ENCODE results near the gene MFSD8. TPM values are rescaled to one million over a fixed set of nuclear protein-coding genes. Genes with fewer than 3 reads are reported as not detected.
"Not testable (repeated sequence)": the region's sequence is repeated elsewhere in the genome, so short reads cannot be mapped to it uniquely, and the experiment has no call there.

Gene MFSD8
- polyA plus RNA-seq, 3 donors from 2014 or later, result 8.2 to 19.8 (median 8.3) TPM

GRCh38 chr4:127970925-127971324 lies 6.0 kb upstream of the MFSD8 start:
- H3K27ac Mint-ChIP-seq, result not testable (repeated sequence)

GRCh38 chr4:127968586-127968985 lies 3.6 kb upstream of the MFSD8 start:
- peaks cover 5 to 9% (median 8%) of the 10 kb centered on the region in 3 donors for H3K27me3 Mint-ChIP-seq (ENCODE audit: low read depth in 3 of 3)
- no peaks in the 10 kb centered on the region for H3K9me3 Mint-ChIP-seq
- no peak overlapping the region for H3K27ac Mint-ChIP-seq
- peaks cover 22 to 43% of the 10 kb centered on the region in 2 donors for H3K4me1 Mint-ChIP-seq
- H3K36me3 Mint-ChIP-seq, result peaks cover 0 to 3% (median 0%) of the 10 kb centered on the region in 3 donors
- H3K4me3 Mint-ChIP-seq, result no peak overlapping the region
- no peak for DNase-seq

More at GRCh38 chr4:127970925-127971324, 6.0 kb upstream of the MFSD8 start:
- not testable (repeated sequence) for H3K27me3 Mint-ChIP-seq (ENCODE audit: low read depth in 3 of 3); H3K9me3 Mint-ChIP-seq; H3K4me3 Mint-ChIP-seq; DNase-seq; H3K36me3 Mint-ChIP-seq
- H3K4me1 Mint-ChIP-seq, result peaks cover 8 to 37% of the 10 kb centered on the region in 2 donors

GRCh38 chr4:127967141-127967775 lies 2.3 kb upstream of the MFSD8 start:
- H3K4me1 Mint-ChIP-seq, result peaks cover 32 to 50% of the 10 kb centered on the region in 2 donors
- peaks cover 0 to 6% (median 0%) of the 10 kb centered on the region in 3 donors for H3K36me3 Mint-ChIP-seq
- peak overlapping the region in 3 of 6 donors; percentile 4 to 46 (median 6) for H3K27ac Mint-ChIP-seq
- H3K27me3 Mint-ChIP-seq (ENCODE audit: low read depth in 3 of 3), result peaks cover 5 to 11% (median 9%) of the 10 kb centered on the region in 3 donors
- DNase-seq, result no peak
- H3K4me3 Mint-ChIP-seq, result peak overlapping the region; percentile 4 to 68 (median 63)
- no peaks in the 10 kb centered on the region for H3K9me3 Mint-ChIP-seq

- Mint-ChIP-seq H3K4me3 (peak overlapping the region; percentile 91 to 98 (median 92)), H3K27me3 (ENCODE audit: low read depth in 3 of 3) (peaks cover 5 to 11% (median 6%) of the 10 kb centered on the region in 3 donors), H3K4me1 (peaks cover 32 to 51% of the 10 kb centered on the region in 2 donors), H3K27ac (peak overlapping the region; percentile 90 to 97 (median 94)), H3K36me3 (peaks cover 0 to 6% (median 0%) of the 10 kb centered on the region in 3 donors), H3K9me3 (no peaks in the 10 kb centered on the region)
- DNase-seq, result peak in 2 of 3 donors; percentile 53 to 55
Measured at GRCh38 chr4:127965803-127966175, 816 bp upstream of the MFSD8 start.

- not testable (repeated sequence) for DNase-seq
- H3K4me1 Mint-ChIP-seq, result peaks cover 32 to 51% of the 10 kb centered on the region in 2 donors
Measured at GRCh38 chr4:127964426-127965061, 429 bp downstream of the MFSD8 start.

GRCh38 chr4:127963633-127964398 lies 1.2 kb downstream of the MFSD8 start:
- peak; percentile 4 to 54 (median 4) for DNase-seq
- not testable (repeated sequence) for H3K36me3 Mint-ChIP-seq, H3K9me3 Mint-ChIP-seq
- Mint-ChIP-seq H3K4me1 (peaks cover 32 to 49% of the 10 kb centered on the region in 2 donors), H3K4me3 (peak overlapping the region; percentile 76 to 91 (median 80)), H3K27me3 (ENCODE audit: low read depth in 3 of 3) (peaks cover 5 to 11% (median 6%) of the 10 kb centered on the region in 3 donors), H3K27ac (peak overlapping the region; percentile 72 to 91 (median 83))

More at GRCh38 chr4:127964426-127965061, 429 bp downstream of the MFSD8 start:
- H3K27me3 Mint-ChIP-seq (ENCODE audit: low read depth in 3 of 3), result peaks cover 5 to 11% (median 6%) of the 10 kb centered on the region in 3 donors
- peak overlapping the region; percentile 90 to 97 (median 94) for H3K27ac Mint-ChIP-seq
- not testable (repeated sequence) for H3K9me3 Mint-ChIP-seq, H3K36me3 Mint-ChIP-seq
- peak overlapping the region; percentile 91 to 98 (median 92) for H3K4me3 Mint-ChIP-seq

GRCh38 chr4:127959794-127960193 lies 5.2 kb downstream of the MFSD8 start:
- DNase-seq, result no peak
- H3K4me3 Mint-ChIP-seq, result no peak overlapping the region

GRCh38 chr4:127957105-127957504 lies 7.9 kb downstream of the MFSD8 start:
- H3K27ac Mint-ChIP-seq, result no peak overlapping the region
- peaks cover 0 to 3% (median 0%) of the 10 kb centered on the region in 3 donors for H3K27me3 Mint-ChIP-seq (ENCODE audit: low read depth in 3 of 3)
- no peak overlapping the region for H3K4me3 Mint-ChIP-seq
- peaks cover 0 to 11% (median 0%) of the 10 kb centered on the region in 3 donors for H3K36me3 Mint-ChIP-seq
- DNase-seq, result no peak
- H3K9me3 Mint-ChIP-seq, result no peaks in the 10 kb centered on the region
- peaks cover 3 to 12% of the 10 kb centered on the region in 2 donors for H3K4me1 Mint-ChIP-seq

More at GRCh38 chr4:127959794-127960193, 5.2 kb downstream of the MFSD8 start:
- H3K4me1 Mint-ChIP-seq, result peaks cover 19 to 31% of the 10 kb centered on the region in 2 donors
- H3K27me3 Mint-ChIP-seq (ENCODE audit: low read depth in 3 of 3), result peaks cover 0 to 3% (median 3%) of the 10 kb centered on the region in 3 donors
- H3K9me3 Mint-ChIP-seq, result no peaks in the 10 kb centered on the region
- H3K36me3 Mint-ChIP-seq, result peaks cover 0 to 12% (median 0%) of the 10 kb centered on the region in 3 donors
- no peak overlapping the region for H3K27ac Mint-ChIP-seq

- Mint-ChIP-seq H3K27me3 (ENCODE audit: low read depth in 3 of 3) (peaks cover 0 to 2% (median 0%) of the 10 kb centered on the region in 3 donors), H3K4me3 (no peak overlapping the region), H3K36me3 (peaks cover 17 to 25% (median 17%) of the 10 kb centered on the region in 3 donors), H3K27ac (no peak overlapping the region), H3K9me3 (no peaks in the 10 kb centered on the region), H3K4me1 (no peaks in the 10 kb centered on the region)
- DNase-seq, result no peak
Measured at GRCh38 chr4:127936974-127937373, 28.0 kb downstream of the MFSD8 start.

- H3K27ac Mint-ChIP-seq; H3K4me3 Mint-ChIP-seq; H3K4me1 Mint-ChIP-seq; H3K9me3 Mint-ChIP-seq; DNase-seq; H3K27me3 Mint-ChIP-seq (ENCODE audit: low read depth in 3 of 3): not testable (repeated sequence)
- H3K36me3 Mint-ChIP-seq, result peaks cover 4 to 14% (median 13%) of the 10 kb centered on the region in 3 donors
Measured at GRCh38 chr4:127931836-127932235, 33.1 kb downstream of the MFSD8 start.

- no peak overlapping the region for H3K4me3 Mint-ChIP-seq
- H3K9me3 Mint-ChIP-seq, result no peaks in the 10 kb centered on the region
- H3K4me1 Mint-ChIP-seq, result no peaks in the 10 kb centered on the region
- H3K36me3 Mint-ChIP-seq, result peaks cover 10 to 24% (median 19%) of the 10 kb centered on the region in 3 donors
- H3K27ac Mint-ChIP-seq, result no peak overlapping the region
- no peak for DNase-seq
- H3K27me3 Mint-ChIP-seq (ENCODE audit: low read depth in 3 of 3), result no peaks in the 10 kb centered on the region
Measured at GRCh38 chr4:127930175-127930574, 34.8 kb downstream of the MFSD8 start.

GRCh38 chr4:127925720-127926119 lies 39.3 kb downstream of the MFSD8 start:
- not testable (repeated sequence) for H3K9me3 Mint-ChIP-seq; DNase-seq; H3K4me1 Mint-ChIP-seq; H3K27ac Mint-ChIP-seq; H3K4me3 Mint-ChIP-seq; H3K27me3 Mint-ChIP-seq (ENCODE audit: low read depth in 3 of 3)
- H3K36me3 Mint-ChIP-seq, result peaks cover 17 to 42% (median 38%) of the 10 kb centered on the region in 3 donors

GRCh38 chr4:127922226-127922625 lies 42.7 kb downstream of the MFSD8 start:
- Mint-ChIP-seq H3K27me3 (ENCODE audit: low read depth in 3 of 3) (no peaks in the 10 kb centered on the region), H3K4me3 (no peak overlapping the region), H3K36me3 (peaks cover 21 to 43% (median 34%) of the 10 kb centered on the region in 3 donors), H3K27ac (peak overlapping the region in 1 of 6 donors; percentile 57), H3K9me3 (no peaks in the 10 kb centered on the region), H3K4me1 (no peaks in the 10 kb centered on the region)
- DNase-seq, result no peak
